ENCODE measurements around the gene WDR19.

The WDR19 gene

DNA sequence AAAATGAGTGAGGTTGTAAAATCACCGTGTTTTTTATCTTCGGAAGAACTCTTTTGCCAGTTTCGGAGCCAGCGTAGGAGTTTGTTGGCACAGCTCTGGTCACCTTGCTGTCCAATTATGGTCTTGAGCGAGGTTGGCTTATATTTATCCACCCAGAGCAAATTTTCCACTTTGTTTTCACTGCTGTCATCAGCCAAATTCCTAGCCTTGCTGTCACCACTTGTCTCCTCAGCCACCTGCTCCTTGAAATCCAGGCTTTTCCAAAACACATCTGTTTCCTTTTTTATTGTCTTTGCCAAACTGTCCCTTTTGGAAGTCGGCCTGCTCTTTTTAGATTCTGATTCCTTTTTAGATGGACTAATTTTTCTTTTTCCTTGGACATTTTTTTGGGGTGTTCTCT, 126.3 kb downstream of the WDR19 start:
- no peak overlapping the region for H3K4me3 ChIP-seq (ENCODE audit: low read depth, low read length)
- DNase-seq (ENCODE audit: low read depth) = no peak
- no peak for TF ChIP-seq CTCF (IDR thresholded peaks at IDR 0.05; ENCODE audit: control insufficient read depth, extremely low read depth, insufficient read depth)

- TF ChIP-seq CTCF (IDR thresholded peaks at IDR 0.05; ENCODE audit: control insufficient read depth, extremely low read depth, insufficient read depth) = no peak
- no peak for DNase-seq (ENCODE audit: low read depth)
- no peak overlapping the region for H3K4me3 ChIP-seq (ENCODE audit: low read depth, low read length)
Measured at GRCh38 chr4:39312816-39313215, 130.5 kb downstream of the WDR19 start.

- no peak overlapping the region for H3K4me3 ChIP-seq (ENCODE audit: low read depth, low read length)
- no peak for DNase-seq (ENCODE audit: low read depth)
- TF ChIP-seq CTCF (IDR thresholded peaks at IDR 0.05; ENCODE audit: control insufficient read depth, extremely low read depth, insufficient read depth) = no peak
Measured at GRCh38 chr4:39319676-39320075, 137.3 kb downstream of the WDR19 start.

DNA sequence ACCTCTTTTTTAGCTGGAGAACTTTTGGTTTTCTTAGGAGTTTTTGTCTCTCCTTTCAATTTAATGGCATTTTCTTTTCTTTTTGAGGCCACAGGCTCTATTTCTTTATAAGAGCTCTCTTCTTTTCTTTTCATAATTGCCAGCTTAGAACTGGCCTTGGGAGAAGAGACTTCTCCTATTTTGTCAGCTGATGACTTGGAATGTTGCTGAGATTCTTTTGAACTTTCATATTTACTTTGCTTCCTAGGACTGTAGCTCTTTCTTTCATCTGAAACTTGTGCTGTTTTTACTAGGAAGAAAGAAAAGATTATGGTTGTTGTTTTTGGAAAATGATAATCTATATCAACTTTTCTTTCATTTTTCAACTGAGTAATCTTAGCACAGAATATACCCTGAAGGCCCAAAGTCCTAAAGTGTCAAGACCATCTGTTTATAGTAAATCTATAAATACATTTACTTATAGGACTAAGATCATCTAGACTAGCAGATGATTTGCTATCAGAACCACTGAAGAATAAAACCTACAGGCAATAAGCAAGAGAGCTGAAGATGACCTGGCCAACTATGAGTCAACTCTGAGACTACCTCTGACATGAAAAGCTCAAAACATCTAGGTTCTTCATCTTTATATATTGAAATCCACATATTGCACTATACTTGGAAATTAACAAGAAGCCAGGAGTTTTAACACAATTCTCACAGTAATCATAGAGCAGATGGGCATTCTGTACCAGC, 138.2 kb downstream of the WDR19 start:
- TF ChIP-seq CTCF (IDR thresholded peaks at IDR 0.05; ENCODE audit: control insufficient read depth, extremely low read depth, insufficient read depth) = no peak
- no peak overlapping the region for H3K4me3 ChIP-seq (ENCODE audit: low read depth, low read length)
- no peak for DNase-seq (ENCODE audit: low read depth)

DNA sequence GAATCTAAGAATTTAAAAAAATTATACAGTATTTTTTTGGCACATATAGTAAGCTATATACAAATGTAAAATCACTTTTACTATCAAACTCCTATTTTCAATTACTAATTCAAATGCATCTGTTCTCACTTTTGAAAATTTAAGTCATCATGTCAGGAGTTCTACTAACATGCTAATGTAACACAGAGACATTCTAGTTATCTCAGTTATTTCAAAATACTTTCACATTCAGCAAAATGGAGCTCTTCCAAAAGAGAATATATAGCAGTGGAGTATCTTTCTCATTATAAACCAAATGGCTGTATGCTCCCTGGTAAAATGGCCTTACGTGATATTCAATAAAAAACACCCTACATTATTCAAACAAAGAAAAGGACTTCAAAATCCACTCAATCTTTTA, 141.5 kb downstream of the WDR19 start:
- no peak for TF ChIP-seq CTCF (IDR thresholded peaks at IDR 0.05; ENCODE audit: control insufficient read depth, extremely low read depth, insufficient read depth)
- DNase-seq (ENCODE audit: low read depth) = no peak
- no peak overlapping the region for H3K4me3 ChIP-seq (ENCODE audit: low read depth, low read length)

- DNase-seq (ENCODE audit: low read depth) = no peak
- no peak for TF ChIP-seq CTCF (IDR thresholded peaks at IDR 0.05; ENCODE audit: control insufficient read depth, extremely low read depth, insufficient read depth)
- H3K4me3 ChIP-seq (ENCODE audit: low read depth, low read length) = no peak overlapping the region
Measured at GRCh38 chr4:39324446-39324845, 142.1 kb downstream of the WDR19 start.

Measured in LNCaP clone FGC (cell line).